HG02870 (cell line): ENCODE data around the gene RCVRN.

Source experiments
- ATAC-seq: cut with Tn5 transposase; IDR thresholded peaks from one replicate; pipeline ENCODE4 v1.9.1; 2021; ENCODE audit warnings: mild to moderate bottlenecking, moderate library complexity; ENCODE audit not compliant: unreplicated experiment

Gene RCVRN

DNA sequence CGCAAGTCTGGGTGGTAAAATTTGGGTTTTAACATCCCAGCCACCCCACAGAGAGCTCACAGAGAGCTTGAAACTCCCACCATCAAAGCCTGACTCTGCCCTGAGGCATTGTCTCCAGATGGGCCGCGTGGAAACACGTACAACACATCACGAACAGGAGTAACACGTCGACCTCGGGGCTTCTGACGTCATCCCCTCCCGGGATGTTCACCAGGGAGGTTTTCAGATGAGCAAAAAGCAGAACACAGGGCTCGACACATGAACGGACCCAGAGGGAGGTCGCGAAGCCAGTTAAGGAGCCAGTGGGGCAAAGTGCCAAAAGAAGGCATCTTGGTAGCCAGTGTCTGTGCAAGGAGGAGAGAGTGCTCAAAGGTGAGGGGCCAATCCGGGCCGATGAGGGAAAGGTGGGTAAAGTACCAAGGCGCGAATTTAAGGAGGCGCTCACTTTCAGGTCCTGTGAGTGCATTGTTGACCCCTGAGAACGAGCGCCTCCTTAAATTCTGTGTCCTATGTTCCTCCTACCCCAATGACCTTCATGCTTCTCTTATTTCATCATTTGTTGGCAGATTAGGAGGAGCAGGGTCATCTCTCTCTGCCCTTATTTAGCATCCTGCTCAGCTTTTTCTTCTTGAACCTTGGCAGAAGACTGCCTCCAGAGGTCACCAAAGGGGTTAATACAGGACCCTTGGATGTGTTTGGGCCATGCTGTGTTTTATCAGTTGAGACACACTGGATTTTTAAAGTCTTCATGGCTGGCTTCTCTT lies 5.6 kb downstream of the RCVRN start:
- no peak for ATAC-seq

DNA sequence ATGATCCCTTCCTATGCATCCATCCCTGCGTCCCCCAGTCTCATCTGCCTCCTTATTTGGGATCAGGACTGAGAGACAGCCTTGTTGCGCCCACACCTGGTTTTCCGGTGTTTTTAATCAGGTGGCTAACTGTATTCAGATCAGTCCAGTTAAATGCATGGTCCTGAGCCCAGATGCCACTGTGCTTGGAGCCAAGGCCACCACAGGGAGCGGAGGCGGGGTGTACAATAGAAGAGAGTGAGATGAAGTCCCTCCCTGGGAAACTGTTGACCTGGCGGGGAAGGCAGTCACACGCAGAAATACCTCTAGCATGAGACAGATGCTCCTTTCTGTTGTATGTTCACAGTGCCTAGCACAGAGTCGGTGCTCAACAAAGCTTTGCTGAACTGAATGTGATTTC lies 6.3 kb downstream of the RCVRN start:
- no peak for ATAC-seq

DNA sequence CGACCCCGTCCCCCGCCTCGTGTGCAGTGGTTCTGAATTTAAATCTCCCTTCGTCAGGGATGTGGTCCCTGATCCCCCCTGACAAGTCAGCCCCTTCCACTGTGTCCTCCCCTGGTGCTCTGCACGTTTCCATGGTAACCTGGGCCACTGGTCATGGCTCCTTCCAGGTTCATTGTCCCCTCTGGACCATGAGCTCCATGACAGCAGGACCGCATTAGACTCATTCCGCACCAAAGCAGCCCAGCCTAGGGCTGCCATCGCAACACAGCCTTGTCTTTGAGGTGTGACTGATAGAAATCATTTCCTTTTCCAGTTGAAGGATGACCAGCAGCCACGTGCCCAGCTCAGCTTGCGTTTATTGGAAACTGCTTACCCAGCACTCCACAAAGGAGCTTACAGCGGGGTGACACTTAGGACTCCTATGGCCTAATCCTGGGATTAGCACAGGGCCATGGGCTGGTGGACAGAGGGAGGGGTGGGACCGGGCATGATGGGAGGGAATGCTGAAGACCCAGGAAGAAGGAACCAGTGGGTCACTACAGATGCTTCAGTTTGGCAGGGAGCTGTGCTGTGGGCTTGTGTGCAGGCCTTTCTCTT lies 7.6 kb downstream of the RCVRN start:
- ATAC-seq = no peak

DNA sequence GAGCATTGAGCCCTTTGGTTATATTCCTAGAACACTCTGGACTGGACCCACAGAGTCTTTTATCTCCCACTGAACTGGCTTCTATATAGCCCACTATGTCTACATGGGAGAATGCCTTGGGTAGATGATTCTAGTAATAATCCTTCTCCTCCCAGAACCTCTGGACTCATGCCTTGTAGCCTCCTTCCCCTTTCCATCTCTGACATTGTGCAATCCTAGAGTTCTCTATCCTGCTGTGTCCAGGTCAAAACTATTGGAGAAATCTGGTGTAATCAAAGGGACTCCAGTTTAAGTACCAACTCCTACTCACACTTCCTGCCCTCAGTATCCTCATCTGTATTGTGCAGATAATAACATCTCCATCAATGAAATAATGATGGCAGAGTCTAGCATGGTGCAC lies 9.1 kb downstream of the RCVRN start:
- ATAC-seq = no peak

DNA sequence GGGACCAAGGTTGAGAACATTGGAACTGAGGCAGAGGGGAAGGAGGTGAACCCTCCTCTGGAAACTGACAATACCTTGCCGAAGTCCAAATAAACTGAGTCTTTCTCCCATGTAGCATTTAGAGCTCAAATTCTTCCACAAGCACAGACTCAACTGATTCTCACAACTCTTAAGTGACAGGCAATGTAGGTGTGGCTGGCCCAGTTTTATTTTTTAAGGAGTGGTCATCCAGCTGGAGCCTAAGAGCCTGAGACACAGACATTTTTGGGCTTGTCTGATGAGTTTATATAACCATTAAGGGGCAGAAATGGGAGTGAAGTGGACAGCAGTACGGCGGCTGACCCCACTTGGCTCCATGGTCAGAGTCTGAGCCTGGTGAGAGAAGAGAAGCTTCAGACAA lies 10.8 kb downstream of the RCVRN start:
- ATAC-seq = no peak

DNA sequence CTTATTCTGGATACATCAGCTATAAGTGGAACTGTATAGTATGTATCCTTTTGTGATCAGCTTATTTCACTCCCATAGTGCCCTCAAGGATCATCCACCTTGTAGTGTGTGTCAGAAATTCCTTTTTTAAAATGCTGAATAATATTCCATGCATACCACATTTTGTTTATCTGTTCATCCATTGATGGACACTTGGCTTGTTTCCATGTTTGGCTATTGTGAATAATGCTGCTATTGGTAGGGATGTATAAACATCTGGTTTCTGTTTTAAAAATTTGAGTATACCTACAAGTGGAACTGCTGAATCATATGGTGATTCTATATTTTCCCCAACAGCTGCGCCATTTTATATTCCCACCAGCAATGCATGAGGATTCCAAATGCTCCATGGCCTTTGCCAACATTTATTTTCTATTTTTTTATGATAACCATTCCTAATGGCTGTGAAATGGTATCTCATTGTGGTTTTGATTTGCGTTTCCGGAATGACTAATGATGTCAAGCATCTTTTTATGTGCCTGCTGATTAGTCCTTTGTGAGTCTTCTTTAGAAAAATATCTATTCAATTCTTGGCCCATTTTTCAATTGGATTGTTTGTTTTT lies 11.6 kb downstream of the RCVRN start:
- ATAC-seq = no peak

DNA sequence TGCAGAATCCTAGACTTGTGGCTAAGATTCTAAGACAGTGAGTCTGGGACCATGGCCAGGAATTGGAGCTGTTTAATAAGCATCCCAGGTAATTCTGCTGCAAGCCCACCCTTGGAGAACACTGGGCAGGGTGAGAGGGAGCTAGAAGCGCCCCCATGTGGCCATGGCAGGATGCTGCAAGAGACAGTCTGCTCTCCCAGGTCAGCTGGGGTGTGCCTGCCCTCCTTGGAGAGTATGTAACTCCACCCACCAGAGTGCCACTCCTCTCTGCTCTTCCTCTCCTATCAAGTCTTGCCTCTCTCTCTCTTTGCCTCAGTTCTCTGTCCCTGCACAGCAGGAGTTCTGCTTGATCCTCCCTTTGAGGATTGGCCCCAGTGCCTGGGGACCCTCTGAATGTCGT lies 14.9 kb downstream of the RCVRN start:
- ATAC-seq = no peak

DNA sequence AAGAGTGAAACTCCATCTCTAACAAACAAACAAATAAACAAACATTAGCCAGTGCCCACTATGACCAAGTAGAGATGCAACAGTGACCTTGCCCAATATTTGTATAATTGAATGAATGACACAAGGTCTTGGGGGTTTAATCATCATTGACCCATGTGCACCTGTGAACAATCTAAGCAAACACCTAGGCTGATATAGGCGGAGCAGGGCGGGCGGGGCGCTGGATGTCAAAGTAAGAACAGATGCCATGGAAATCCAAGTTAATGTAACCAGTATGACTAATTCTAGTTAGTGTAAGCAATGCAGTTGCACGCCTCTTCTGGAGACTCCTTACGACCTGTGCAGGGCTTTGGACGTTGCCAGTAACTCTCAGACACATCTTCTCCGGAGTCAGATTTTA lies 17.6 kb downstream of the RCVRN start:
- no peak for ATAC-seq

DNA sequence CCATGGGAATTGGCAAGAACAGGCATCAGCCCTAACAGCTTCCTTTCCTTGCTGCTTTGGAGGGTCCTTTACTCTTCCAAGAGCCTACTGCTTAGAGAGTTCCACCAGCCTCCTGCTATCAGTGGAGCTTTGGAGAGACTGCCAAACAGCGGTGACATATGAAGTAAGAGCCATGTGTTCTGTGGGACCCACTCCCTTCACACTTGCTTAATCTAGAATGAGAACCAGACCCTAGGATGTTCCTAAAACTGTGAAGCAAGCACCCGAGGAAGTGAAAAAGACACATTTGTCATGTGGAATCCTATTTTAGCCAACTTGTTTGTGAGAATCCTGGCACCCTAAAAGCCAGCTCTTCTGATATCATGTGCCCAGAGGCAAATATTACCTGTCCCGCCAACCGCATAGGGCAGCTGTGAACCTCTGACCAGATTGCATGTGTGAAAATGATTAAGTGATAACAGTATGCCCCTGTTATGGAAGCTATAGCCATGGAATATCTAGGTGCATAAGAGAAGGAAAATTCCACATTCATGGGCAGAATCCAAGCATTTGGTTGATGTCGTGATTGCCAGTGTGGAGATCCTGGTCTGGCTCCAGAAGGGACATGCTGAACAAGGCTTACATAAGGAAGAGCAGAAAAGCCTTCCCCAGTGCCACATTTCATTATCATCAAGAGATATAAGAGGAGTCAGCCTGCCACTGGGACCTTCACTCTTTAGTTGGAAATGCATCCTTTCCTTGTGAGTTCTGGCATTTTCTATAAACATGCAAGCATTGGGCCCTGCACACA lies 18.7 kb downstream of the RCVRN start:
- ATAC-seq = no peak

DNA sequence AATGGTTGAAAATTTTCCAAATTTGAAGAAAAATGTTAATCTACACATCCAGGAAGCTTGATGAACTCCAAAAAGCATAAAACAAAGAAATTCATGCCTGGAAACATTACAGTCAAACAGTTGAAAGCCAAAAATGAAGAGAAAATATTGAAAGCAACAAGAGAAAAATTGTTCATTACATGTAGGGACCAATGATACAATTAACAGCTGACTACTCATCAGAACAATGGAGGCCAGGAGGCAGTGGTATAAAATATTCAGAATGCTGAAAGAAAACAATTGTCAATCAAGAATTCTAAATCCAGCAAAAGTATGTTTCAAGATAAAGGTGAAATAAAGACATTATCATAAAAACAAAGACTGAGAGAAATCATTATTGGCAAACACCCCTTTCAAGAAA lies 21.6 kb downstream of the RCVRN start:
- no peak for ATAC-seq

DNA sequence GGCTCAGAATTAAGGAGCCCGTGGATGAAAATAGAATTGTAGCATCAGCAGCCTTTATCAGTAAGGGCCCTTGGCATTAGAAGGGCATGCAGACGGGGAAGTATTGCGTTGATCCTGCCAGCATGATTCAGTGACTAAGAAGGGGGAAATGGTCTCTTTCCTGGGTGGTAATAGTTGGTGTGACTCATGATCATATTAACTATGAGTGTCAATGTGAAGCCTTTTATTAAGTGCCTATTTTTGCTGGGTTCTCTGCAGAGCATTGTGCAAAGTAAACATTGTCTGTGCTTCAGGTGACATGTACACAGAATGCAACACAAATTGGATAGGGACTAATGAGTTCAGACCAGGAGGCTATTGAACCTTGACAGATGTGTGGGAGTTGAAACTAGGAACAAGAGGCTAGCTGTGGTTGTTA lies 24.5 kb downstream of the RCVRN start:
- no peak for ATAC-seq

DNA sequence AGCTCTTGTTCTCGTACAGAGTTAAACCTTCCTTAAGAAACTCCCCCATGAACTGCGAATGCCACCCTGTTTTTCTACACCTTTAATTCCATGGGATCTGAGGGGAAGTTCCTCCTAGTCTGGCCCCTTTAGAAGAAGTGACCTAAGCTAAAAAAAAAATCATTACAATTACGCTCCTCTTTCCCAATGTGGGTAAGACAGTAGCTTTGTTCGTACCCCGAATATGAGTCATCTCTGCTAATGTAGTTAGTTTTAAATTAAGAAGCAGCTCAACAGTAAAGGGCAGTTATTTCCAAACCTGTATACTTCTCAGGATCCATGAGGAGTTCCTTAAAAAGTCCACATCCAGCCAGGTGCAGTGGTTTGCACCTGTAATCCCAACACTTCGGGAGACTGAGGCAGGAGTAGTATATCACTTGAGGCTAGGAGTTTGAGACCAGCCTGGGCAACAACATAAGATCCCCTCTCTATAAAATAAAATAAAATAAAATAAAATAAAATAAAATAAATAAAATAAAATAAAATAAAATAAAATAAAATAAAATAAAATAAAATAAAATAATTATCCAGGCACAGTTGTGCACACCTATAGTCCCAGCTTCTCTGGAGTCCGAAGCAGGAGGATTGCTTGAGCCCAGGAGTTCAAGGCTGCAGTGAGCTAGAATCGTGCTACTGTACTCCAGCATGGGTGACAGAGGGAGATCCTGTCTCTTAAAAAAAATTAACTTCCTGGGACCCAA lies 26.1 kb downstream of the RCVRN start:
- ATAC-seq = no peak

DNA sequence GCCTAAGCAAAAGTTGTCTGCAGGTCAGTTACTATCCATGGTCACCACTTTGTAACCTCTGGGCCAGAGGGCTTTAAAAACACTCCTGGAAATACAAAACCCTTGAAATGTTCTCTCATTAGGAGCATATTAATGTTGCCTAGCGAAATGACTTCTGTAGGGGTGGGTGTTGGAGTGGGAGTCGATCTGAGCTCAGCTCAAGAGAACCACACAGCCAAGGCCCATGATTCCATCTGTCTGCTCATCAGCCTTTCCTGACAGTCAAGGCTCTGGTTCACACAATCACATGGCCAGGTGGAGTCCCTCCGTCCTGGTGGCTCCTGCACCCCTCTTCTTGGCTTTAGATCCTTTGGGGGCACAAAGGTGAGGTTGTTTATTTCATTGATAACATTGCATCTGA lies 26.7 kb downstream of the RCVRN start:
- no peak for ATAC-seq

DNA sequence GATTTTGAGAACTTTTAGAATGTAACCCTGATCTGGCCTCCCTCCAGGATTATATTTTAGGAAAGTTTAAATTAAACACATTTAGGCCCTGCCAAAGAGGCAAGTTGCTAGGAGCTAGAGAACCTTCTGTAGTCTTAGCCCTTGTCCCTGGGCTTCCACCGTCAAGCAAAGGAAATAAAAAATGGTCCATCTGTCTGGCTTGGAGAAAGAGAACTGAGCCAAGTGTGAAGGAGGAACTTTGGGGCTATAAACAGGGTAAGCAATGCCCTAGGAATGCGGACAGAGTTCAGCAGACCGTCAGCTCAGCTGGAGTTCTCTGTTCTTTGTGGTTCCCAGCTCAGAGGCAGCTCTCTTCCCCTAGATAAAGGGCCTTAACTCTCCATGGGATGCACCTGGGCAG lies 29.6 kb downstream of the RCVRN start:
- ATAC-seq = no peak

DNA sequence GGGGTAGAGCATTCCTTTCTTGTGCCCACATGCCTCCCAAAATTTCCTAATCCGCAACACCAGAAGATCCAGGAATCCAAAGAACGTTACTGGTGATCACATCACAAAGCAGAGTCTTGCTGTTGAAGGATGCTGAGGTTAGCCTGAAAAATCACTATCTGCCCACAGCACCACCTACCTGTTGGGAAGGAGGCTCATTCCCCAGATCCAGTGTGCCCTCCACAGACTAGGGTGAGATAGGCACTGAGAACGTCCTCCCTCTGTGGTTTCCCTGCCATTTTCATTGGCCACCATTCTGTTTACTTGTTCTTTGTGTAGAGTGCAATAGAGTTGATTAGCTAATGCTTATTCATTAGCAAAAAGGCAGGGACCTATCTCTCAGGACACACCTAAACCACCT lies 30.3 kb downstream of the RCVRN start:
- no peak for ATAC-seq

DNA sequence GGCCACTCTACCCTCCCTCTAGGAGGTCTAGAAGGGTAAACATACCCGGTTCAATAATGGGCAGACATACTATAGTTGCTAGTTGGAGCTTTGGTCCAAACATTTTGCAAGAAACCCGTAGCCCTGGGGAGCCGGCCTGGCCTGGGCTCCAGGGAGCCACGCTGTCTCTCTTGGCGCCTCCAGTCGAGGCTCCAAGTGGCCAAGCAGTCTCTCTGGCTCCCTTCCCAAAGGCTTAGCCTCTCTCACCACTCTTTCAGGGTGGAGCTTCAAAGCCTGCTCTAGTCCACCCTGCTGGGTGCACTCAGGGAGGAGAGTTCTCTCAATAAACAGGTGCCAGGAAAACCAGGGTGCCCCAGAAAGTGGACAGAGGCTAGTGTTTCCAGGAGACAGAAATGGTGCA lies 32.2 kb downstream of the RCVRN start:
- ATAC-seq = no peak

DNA sequence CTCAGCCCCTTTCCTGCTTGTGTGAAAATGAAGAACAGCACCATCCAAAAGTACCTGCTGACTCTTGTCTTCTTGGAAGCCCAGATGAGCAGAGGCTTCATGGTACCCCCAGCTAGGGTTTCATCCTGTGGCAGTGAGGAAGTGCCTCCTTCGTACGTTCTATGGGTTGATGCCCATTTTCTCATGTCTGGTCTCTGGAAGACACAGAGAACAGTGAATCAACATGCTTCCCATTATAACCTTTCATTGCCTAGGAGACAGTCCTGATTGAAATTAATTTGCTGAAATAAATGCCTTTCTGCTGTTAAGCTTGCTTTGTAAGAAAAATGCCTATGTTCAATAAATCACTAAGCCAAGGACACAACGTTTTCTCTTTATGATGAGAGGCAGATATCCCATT lies 36.5 kb downstream of the RCVRN start:
- no peak for ATAC-seq

DNA sequence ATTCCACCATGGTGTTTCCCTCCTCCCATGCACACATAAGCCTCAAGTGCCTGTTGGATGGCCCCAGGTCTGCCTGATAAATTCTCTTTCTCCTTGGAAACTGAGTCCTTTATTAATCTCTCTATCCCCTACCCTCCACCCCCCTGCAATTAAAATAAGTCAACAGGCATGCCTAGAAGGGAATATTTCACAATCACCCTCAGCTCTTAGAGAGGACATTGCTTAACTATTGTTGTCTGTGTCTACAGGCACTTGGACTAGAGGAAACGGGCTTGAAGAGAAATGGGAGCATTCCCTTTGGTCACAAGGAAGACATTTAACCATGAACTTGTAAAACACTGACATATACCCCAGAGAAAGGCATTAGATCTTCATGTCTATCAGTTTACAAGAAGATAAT lies 39.5 kb downstream of the RCVRN start:
- no peak for ATAC-seq

DNA sequence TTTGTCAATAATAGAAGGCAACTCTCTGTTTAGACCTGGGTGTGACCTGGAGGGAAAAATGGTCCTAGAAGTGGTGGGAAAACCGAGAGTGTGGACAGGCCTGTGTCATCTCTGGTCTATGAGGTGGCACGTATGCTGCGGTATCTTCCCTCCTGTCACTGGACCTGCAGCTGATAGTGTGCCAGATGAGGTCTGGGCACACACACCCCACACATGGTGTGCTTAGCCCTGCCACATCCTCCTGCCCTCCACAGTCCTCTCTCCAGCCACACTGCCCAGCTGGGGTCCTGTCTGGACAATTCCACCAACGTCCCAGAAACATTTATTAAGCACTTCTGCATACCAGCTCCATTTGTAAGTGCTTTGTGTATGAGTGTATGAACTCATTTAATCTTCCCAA lies 42.1 kb downstream of the RCVRN start:
- ATAC-seq = no peak

DNA sequence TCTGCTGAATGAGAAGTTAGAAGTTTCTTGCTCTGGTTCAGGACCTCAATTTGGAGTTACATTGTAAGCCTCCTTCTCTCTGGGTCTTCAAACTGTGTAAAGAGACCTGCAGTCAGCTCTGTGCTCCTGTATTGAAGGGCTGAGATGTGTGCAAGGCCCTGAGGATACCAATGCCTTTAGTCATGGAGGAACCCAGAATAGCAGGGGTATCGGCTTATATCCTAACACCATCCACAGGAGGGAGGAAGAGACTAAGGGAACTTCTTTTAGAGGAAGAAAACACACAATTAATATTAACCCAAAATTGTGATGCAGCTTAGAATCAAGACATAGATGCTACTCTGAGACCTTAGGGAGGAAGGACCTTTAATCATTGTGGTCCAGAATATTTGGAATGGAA lies 42.9 kb downstream of the RCVRN start:
- ATAC-seq = no peak

DNA sequence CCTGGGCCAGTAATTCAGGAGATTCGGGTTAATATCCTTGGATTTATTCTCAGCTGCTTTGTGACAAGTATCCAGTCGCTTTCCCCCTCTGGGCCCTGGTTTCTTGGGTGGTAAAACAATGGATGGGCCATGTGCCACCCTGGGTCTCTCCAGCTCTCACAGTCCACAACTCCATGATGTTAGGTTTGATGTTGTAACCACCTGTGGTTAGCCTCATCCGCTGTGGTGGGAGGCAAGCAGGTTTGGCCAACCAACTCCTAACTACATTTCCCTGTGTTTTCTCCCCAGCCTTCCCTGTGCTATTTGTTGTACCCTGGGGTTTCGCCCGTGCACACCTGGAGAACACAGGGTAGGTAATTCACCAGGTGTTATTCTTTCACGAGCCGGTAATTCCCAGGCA lies 44.2 kb downstream of the RCVRN start:
- no peak for ATAC-seq
